Karpas-422 (cell line): Measurements from ENCODE around the gene PRPH. TPM values are rescaled to one million over a fixed set of nuclear protein-coding genes. Genes with fewer than 3 reads are reported as not detected.
"Not testable (repeated sequence)": the region's sequence is repeated elsewhere in the genome, so short reads cannot be mapped to it uniquely, and the experiment has no call there.

ENCODE experiments used
- DNase-seq: peaks from one replicate; pipeline ENCODE4 v3.0.0-alpha.2; 2015
- H2AFZ ChIP-seq: fragments of 200-600 bp; sonication (generic); 2 replicates; pipeline ENCODE4 v1.6.1; 2014; ENCODE audit warnings: antibody characterized with exemption, low read length, mixed read lengths
- H3K27ac ChIP-seq: fragments of 200-600 bp; sonication (generic); 2 replicates; pipeline ENCODE4 v1.5.1; 2014; ENCODE audit warnings: mild to moderate bottlenecking, low read length, moderate library complexity
- H3K27me3 ChIP-seq: fragments of 200-600 bp; sonication (generic); 2 replicates; pipeline ENCODE4 v1.6.1; 2014; ENCODE audit warnings: low read length, mixed read lengths
- H3K36me3 ChIP-seq: fragments of 200-600 bp; sonication (generic); 2 replicates; pipeline ENCODE4 v1.6.1; 2014; ENCODE audit warnings: low read length, mixed read lengths; ENCODE audit not compliant: insufficient read depth
- H3K4me1 ChIP-seq: fragments of 200-600 bp; sonication (generic); 2 replicates; pipeline ENCODE4 v1.6.1; 2014; ENCODE audit warnings: mild to moderate bottlenecking, low read length, mixed read lengths
- H3K4me2 ChIP-seq: fragments of 200-600 bp; sonication (generic); 2 replicates; pipeline ENCODE4 v1.6.1; 2014; ENCODE audit warnings: low read length, low read depth, mild to moderate bottlenecking; ENCODE audit not compliant: poor library complexity, severe bottlenecking
- H3K4me3 ChIP-seq: fragments of 200-600 bp; sonication (generic); 2 replicates; pipeline ENCODE4 v1.5.1; 2014; ENCODE audit warnings: mild to moderate bottlenecking, antibody characterized with exemption, low read length, mixed read lengths
- H3K79me2 ChIP-seq: fragments of 200-600 bp; sonication (generic); 2 replicates; pipeline ENCODE4 v1.6.1; 2014; ENCODE audit warnings: mild to moderate bottlenecking, low read length, mixed read lengths
- H3K9ac ChIP-seq: fragments of 200-600 bp; sonication (generic); 2 replicates; pipeline ENCODE4 v1.6.0; 2014; ENCODE audit warnings: low read length
- H3K9me2 ChIP-seq: fragments of 200-600 bp; sonication (generic), shearing (Covaris generic); replicated peaks from 2 replicates; pipeline ENCODE4 v1.6.0; 2014; ENCODE audit warnings: mild to moderate bottlenecking, low read length, moderate library complexity; ENCODE audit not compliant: insufficient read depth
- H3K9me3 ChIP-seq: fragments of 300-700, 200-600 bp; sonication (generic); 2 replicates; pipeline ENCODE4 v1.6.1; 2014; ENCODE audit warnings: low read length, mixed read lengths
- H4K20me1 ChIP-seq: fragments of 200-600 bp; sonication (generic); 2 replicates; pipeline ENCODE4 v1.6.1; 2014; ENCODE audit warnings: mild to moderate bottlenecking, antibody characterized with exemption, low read length, low read depth; ENCODE audit not compliant: insufficient read depth
- total RNA-seq: library from RNA; depleted of rRNA; stranded (reverse); fragments of >200 nt; shearing (Covaris generic); gene quantifications from 2 replicates; pipeline ENCODE4 v1.2.3, GENCODE V29; 2014; ENCODE audit warnings: low replicate concordance; rRNA removed

PRPH gene
- total RNA-seq = 0.52 TPM in 1 of 2 replicates, not detected in the other

- H3K27me3 ChIP-seq = no peaks in the 10 kb centered on the region
- H3K9ac ChIP-seq = no peak within 1 kb of the TSS
- H2AFZ ChIP-seq = no peak within 1 kb of the TSS
- no peak within 1 kb of the TSS for H3K4me2 ChIP-seq
- no peaks in the 10 kb centered on the region for H3K36me3 ChIP-seq
- H3K4me1 ChIP-seq = peaks cover 12% of the 10 kb centered on the region
- no peak within 1 kb of the TSS for H3K27ac ChIP-seq
- no peak for DNase-seq
- no peaks in the 10 kb centered on the region for H3K9me3 ChIP-seq
- no peaks in the 10 kb centered on the region for H3K9me2 ChIP-seq
- no peak within 1 kb of the TSS for H3K4me3 ChIP-seq
- H3K79me2 ChIP-seq = no peaks in the 10 kb centered on the region
- no peaks in the 10 kb centered on the region for H4K20me1 ChIP-seq
Observed at GRCh38 chr12:49295082-49295936, at the start of gene PRPH. PRPH (plus strand) TSS chr12:49295147; CDS start chr12:49295201, 54 bp downstream.

- Histone ChIP-seq H3K9me2 (no peaks in the 10 kb centered on the region), H3K9me3 (no peaks in the 10 kb centered on the region), H3K27ac (no peak overlapping the region), H3K9ac (no peak overlapping the region), H3K27me3 (no peaks in the 10 kb centered on the region), H3K36me3 (no peaks in the 10 kb centered on the region), H3K4me3 (no peak overlapping the region), H2AFZ (no peak overlapping the region), H3K4me2 (no peak overlapping the region), H3K79me2 (no peaks in the 10 kb centered on the region), H3K4me1 (no peaks in the 10 kb centered on the region), H4K20me1 (no peaks in the 10 kb centered on the region)
- no peak for DNase-seq
Observed at GRCh38 chr12:49251357-49251756, 43.6 kb upstream of the PRPH start.

GRCh38 chr12:49253033-49253623 lies 41.8 kb upstream of the PRPH start:
- Histone ChIP-seq H3K27me3 (no peaks in the 10 kb centered on the region), H3K9me2 (no peaks in the 10 kb centered on the region), H3K36me3 (no peaks in the 10 kb centered on the region), H3K9ac (no peak overlapping the region), H3K79me2 (no peaks in the 10 kb centered on the region), H3K4me1 (no peaks in the 10 kb centered on the region), H4K20me1 (no peaks in the 10 kb centered on the region), H2AFZ (no peak overlapping the region), H3K4me3 (no peak overlapping the region), H3K4me2 (no peak overlapping the region), H3K9me3 (no peaks in the 10 kb centered on the region), H3K27ac (no peak overlapping the region)
- no peak for DNase-seq

GRCh38 chr12:49255456-49255855 lies 39.5 kb upstream of the PRPH start:
- not testable (repeated sequence) for H2AFZ ChIP-seq, H3K36me3 ChIP-seq, H3K9ac ChIP-seq, H3K4me1 ChIP-seq, H3K27me3 ChIP-seq, H3K79me2 ChIP-seq, H3K4me3 ChIP-seq, H3K9me2 ChIP-seq, H3K27ac ChIP-seq, H3K4me2 ChIP-seq, H4K20me1 ChIP-seq, H3K9me3 ChIP-seq, DNase-seq

- no peak overlapping the region for H3K27ac ChIP-seq
- no peaks in the 10 kb centered on the region for H3K9me2 ChIP-seq
- no peaks in the 10 kb centered on the region for H3K79me2 ChIP-seq
- no peaks in the 10 kb centered on the region for H3K9me3 ChIP-seq
- H3K36me3 ChIP-seq = no peaks in the 10 kb centered on the region
- no peak overlapping the region for H3K9ac ChIP-seq
- H2AFZ ChIP-seq = no peak overlapping the region
- H3K27me3 ChIP-seq = no peaks in the 10 kb centered on the region
- no peak overlapping the region for H3K4me3 ChIP-seq
- H3K4me1 ChIP-seq = no peaks in the 10 kb centered on the region
- H3K4me2 ChIP-seq = no peak overlapping the region
- H4K20me1 ChIP-seq = no peaks in the 10 kb centered on the region
- DNase-seq = no peak
Observed at GRCh38 chr12:49255857-49256637, 38.9 kb upstream of the PRPH start.

GRCh38 chr12:49257508-49258184 lies 37.3 kb upstream of the PRPH start:
- H3K27ac ChIP-seq, H3K79me2 ChIP-seq, H3K27me3 ChIP-seq, H2AFZ ChIP-seq, H3K36me3 ChIP-seq, H3K9me3 ChIP-seq, DNase-seq, H3K4me2 ChIP-seq, H3K9ac ChIP-seq, H3K4me1 ChIP-seq, H3K4me3 ChIP-seq, H4K20me1 ChIP-seq, H3K9me2 ChIP-seq: not testable (repeated sequence)

GRCh38 chr12:49259452-49259851 lies 35.5 kb upstream of the PRPH start:
- Histone ChIP-seq H3K27me3 (no peaks in the 10 kb centered on the region), H3K36me3 (no peaks in the 10 kb centered on the region), H3K9ac (no peak overlapping the region), H3K79me2 (no peaks in the 10 kb centered on the region), H3K27ac (no peak overlapping the region), H3K9me3 (no peaks in the 10 kb centered on the region), H2AFZ (no peak overlapping the region), H3K9me2 (no peaks in the 10 kb centered on the region), H4K20me1 (no peaks in the 10 kb centered on the region), H3K4me1 (peaks cover 11% of the 10 kb centered on the region), H3K4me2 (no peak overlapping the region), H3K4me3 (no peak overlapping the region)
- DNase-seq = no peak

GRCh38 chr12:49260166-49260565 lies 34.8 kb upstream of the PRPH start:
- Histone ChIP-seq H3K9ac (no peak overlapping the region), H3K4me2 (no peak overlapping the region), H3K9me3 (no peaks in the 10 kb centered on the region), H2AFZ (no peak overlapping the region), H3K27me3 (no peaks in the 10 kb centered on the region), H3K4me1 (peaks cover 11% of the 10 kb centered on the region), H3K9me2 (no peaks in the 10 kb centered on the region), H3K27ac (no peak overlapping the region), H4K20me1 (no peaks in the 10 kb centered on the region), H3K4me3 (no peak overlapping the region), H3K79me2 (peaks cover 2% of the 10 kb centered on the region), H3K36me3 (no peaks in the 10 kb centered on the region)
- no peak for DNase-seq
